Stimulated activated CD4-positive, alpha-beta T cell treated with anti-CD3 and anti-CD28 coated beads, Interleukin-2, amount 100 ng/mL, for 24 hours (primary cell): Measurements from ENCODE around the gene NSL1.
"Not testable (repeated sequence)": the region's sequence is repeated elsewhere in the genome, so short reads cannot be mapped to it uniquely, and the experiment has no call there.

ENCODE experiments used
- DNase-seq, 2 donors: peaks; one replicate each; pipeline ENCODE4 v3.0.0-alpha.2; 2020

NSL1 gene

DNA sequence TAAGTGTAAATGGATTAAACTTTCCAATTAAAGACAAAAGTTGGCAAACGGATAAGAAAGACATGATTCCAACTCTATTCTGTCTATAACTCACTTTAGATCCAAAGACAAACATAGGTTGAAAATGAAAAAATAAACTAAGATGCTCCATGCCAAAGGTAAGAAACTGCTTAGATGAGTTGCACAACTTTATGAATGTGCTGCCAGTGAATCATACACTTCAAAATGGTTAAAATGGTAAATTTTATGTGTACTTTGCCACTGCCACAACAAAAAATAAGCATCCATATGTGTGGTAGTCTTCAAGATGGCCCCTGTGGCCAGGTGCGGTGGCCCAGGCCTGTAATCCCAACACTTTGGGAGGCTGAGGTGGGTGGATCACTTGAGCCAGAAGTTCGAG lies 45.0 kb downstream of the NSL1 start:
- no peak for DNase-seq

DNA sequence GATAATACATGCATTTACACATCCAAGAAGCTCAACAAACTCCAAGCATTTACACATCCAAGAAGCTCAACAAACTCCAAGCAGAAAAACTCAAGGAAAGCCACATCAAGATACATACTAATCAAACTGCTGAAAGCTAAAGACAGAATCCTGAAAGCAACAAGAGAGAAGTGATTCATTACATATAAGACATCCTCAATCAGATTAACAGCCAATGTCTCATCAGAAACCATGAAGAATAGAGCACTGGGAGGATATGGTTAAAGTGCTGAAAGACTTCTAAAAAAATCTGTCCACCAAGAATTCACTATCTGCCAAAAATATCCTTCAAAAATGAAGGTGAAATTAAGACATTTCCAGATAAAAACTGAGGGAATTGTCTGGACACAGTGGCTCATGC lies 46.3 kb downstream of the NSL1 start:
- DNase-seq: no peak

DNA sequence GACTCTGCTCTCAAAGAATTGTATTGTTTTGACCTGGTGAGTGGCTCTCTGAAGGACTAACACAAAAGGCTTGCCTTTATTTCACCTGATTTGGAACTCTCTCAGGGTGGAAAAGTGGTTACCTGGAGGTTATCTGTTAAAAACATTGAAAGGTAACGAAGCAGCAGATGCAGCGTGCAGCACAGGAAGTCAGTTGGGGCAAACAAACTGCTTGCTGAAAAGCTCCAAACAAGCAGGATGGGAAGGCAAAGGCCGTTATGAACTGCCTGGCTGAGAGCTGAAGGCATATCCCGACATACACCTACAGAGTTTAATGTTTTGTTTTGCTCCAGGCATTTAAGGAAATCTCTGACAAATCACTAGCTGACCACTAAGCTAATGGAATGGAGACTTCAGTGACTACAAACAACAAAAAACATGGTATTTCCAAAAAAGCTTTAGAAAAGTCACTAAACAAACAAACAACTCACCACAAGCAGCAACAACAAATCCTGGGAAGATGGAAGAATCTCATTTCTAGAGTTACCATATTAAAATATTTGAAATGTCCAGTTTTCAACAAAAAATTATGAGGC lies 47.6 kb downstream of the NSL1 start:
- no peak for DNase-seq

DNA sequence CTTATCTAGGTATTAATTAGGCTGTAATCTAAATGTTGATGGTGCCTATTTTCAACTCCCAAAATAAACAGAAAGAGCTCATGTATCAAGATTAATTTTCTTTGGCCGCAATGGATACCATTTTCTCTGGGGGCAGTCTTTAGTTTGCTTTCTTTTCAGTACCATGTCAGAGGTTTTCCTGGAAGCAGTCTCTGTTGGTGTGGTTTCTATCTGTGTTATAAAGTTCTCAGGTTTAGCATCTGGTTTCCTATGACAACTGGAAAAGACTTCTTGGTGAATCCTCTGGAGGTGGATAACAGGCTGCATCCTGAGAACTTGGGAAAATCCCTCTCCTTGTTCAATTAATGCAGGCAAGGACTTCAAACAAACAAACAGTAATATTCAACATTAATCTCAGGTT lies 53.2 kb downstream of the NSL1 start:
- no peak for DNase-seq

DNA sequence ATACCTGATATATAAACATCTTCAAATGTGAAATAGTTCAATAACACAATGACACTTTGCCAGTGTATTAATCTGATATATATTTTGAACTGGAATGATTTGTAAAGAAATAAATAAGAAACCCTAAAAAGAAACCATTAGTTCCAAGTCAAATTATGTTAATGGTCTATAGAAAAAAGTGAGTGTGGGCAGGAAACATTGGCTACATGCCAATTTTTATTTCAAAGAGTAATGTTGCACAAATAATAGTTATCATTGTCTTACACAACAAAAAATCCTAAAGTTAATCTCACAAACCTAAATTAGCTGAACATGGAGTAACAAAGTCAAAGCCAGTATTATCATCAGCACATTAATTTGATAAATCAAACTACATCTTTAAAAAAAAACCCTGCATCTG lies 54.0 kb downstream of the NSL1 start:
- no peak for DNase-seq

DNA sequence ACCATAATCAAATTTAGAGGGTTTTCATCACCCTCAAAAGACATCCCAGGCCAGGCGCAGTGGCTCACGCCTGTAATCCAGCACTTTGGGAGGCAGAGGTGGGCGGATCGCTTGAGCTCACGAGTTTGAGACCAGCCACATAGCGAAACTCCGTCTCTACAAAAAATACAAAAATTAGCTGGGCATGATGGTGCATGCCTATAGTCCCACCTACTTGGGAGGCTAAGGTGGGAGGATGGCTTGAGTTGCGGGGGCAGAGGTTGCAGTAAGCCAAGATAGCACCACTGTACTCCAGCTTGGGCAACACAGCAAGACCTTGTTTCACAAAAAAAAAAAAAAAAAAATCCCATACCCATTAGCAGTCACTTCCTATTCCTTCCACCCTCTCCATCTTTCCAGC lies 58.5 kb downstream of the NSL1 start:
- no peak for DNase-seq

DNA sequence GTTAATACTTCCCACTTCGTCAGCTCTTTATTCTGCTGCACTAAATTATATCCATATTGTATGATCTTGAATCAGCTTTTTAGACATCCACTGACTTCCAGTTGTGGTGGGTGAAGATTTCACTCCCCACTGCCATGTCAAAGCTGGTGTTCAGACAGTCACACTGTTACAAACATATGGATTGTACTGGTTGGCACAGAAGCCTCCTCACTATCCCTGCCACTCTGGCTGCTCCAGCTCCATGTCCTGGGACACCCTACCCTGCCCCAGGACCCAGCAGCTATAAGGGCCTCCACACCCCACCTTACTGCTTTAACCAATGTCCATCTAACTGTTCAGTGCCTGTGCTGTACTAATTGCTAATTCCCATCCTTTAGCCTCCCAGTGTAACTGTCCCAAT lies 59.9 kb downstream of the NSL1 start:
- no peak for DNase-seq

DNA sequence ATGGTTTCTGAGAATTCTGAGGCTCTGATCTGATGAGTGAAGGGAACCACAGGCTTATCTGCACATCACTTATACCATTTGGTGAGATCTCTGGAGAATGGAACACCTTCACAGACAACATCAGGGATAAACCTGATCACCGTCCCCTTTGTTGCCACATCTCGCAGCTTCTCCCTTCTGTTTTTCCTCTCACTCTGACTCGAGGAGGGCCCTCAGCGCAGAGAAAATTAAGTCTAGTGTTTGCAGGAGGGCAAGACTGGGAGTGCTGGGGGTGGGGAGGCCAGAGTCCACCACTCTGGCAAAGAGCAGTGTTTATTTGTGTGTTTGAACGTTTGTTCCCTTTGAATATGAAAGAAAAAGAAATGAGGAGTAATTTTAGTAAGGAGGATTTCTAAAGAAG lies 63.0 kb downstream of the NSL1 start:
- no peak for DNase-seq

DNA sequence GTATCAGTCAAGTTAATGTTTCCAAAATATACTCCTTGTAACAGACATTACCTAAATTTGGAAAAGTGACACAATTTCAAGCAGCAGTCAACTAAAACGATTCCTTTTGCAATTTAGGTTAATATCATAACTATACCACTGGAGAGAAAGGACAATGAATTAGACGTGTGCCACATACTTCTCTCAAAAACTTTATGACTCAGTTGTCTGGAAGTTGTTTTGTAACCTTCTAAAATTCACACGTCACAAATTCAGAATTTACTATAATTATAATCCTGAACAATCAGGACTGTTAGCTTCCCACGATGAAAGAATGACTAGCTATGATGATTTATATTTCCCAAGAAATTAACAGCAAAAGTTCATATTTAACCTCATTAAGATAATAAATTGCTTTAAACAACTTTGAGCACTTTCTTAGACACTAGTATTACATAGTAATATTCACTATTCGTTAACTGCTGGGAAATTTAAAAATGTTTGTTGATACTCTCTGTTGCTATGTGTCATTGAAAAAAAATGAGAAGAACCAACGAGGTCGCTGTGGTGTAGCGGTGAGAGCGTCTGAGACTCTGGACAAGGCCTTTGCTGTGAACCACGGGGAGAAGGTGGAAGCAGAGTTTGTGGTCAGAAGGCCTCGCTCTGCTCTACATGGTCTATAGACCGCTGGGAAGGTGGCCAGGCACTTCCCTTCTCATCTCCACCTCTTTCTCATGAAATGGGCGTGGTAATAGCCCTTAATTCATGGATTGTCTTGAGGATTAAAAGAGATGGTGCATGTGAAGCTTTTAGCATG lies 64.0 kb downstream of the NSL1 start:
- no peak for DNase-seq

DNA sequence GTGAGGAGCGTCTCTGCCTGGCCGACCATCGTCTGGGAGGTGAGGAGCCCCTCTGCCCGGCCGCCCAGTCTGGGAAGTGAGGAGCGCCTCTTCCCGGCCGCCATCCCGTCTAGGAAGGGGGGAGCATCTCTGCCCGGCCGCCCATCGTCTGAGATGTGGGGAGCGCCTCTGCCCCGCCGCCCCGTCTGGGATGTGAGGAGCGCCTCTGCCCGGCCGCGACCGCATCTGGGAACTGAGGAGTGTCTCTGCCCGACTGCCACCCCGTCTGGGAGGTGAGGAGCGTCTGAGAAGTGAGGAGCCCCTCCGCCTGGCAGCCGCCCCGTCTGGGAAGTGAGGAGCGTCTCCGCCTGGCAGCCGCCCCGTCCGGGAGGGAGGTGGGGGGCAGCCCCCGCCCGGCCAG lies 66.9 kb downstream of the NSL1 start:
- not testable (repeated sequence) for DNase-seq

DNA sequence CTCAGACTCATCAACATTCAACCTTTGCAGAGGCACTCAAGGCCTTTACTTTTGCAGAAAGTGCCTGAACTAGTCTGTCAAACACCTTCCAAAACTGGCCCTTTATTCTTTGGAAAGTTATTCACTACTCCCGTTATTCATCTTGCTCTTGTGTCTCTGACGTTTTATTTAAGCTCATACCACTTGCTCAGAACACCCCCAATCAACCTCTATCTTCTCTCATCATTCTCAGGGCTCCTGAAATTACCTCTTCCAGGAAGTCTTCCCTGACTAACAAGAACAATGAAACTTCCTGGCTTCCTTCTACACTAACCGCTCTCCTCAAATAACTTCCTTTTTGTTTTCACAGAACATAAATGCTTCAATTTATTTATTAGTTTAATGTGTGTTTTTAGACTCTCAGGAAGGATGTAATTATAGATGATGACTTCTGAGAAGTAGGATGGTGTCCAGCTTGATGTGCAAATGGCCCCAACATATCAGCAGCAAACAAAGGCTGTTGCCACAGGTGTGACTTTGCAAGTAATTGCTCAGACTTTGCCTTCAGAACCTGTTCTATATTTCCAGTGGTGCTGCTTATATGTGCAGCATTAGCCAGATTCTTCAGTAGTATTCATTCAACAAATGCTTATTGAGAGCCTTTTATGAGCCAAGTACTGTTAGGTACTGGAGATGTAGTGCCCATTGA lies 69.2 kb downstream of the NSL1 start:
- DNase-seq: no peak

DNA sequence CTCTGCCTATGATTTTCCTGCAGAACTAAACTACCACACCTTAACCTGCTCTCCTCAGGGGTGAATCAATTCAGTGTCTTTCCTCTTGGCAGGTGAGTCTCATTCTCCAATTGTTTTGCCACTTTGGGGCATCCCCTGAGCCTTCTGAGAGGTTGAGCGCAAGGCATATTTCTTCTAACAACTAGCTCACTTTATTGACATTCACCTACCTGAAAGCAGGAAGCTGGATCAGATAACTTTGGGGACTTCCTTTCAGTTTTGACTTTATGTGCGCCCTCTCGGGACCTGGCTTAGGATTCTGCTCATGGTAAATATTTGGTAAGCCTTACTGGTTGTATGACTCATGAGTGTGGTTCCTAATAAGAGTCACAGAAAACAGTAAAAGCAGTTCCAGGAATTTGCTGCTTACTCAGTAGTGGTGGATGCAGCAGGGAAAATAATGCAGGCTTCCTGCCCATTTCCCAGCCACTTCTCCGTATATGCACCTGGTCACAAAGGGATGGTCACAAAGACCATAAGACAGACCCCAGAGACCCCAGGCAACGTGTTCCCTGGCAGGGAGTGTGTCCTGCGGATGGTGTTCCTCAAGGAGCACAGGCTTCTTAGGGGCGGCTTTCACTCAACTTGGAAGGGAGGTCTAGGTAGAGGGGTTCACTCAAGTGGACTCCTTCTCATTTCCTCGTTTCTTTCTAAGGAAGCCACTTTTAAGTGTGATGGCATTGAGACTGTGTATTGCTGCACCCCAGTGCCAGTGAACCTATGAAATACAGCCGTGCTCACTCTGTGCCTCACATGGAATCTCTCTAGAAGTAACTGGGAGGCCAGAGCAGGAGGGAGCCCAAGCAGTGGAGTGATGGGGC lies 70.0 kb downstream of the NSL1 start:
- DNase-seq: peak; percentile 34 to 41

DNA sequence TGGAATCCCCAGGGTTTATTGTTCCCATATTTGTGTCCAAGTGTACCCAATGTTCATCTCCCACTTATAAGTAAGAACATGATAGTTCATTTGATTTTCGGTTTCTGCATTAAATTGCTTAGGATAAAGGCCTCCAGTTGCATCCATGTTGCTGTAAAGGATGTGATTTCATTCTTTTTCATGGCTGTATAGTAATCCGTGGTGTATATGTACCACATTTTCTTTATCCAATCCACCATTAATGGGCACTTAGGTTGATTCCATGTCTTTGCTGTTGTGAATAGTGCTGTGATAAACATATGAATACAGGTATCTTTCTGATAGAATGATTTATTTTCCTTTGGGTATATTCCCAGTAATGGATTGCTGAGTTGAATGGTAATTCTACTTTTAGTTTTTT lies 71.9 kb downstream of the NSL1 start:
- no peak for DNase-seq

DNA sequence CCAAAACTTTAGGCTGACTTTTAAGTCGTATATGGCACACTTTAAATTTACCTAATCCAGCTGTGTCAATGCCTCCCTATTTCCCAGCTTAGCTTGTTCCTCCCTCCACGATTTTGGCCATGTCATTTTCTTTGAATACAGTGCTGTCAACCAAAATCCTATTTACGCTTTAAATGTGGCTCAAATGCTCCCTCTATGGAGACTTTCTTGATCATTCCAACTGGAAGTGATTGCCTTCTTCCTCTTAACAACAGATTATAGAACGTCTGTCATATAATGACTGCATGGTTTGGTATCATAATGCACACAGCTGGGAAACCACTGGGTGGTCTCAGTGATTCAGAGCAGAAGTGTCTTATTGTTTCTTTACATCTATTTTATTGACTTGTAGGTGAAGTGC lies 73.1 kb downstream of the NSL1 start:
- no peak for DNase-seq

DNA sequence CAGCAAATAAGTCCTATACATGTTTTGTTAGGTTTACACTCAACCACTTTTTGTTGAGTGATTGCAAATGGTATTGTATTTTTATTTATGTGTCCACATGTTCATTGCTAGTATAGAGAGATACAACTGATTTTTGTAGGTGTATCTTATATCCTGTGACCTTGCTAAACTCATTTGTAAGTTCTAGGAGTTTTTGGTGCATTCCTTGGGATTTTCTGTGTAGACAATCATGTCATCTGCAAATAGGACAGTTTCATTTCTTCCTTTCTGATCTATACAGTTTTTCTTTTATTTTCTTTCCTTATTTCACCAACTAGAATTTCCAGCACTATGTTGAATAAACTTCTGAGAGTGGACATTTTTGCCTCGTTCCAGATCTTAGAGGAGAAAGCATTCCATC lies 75.4 kb downstream of the NSL1 start:
- DNase-seq: no peak

DNA sequence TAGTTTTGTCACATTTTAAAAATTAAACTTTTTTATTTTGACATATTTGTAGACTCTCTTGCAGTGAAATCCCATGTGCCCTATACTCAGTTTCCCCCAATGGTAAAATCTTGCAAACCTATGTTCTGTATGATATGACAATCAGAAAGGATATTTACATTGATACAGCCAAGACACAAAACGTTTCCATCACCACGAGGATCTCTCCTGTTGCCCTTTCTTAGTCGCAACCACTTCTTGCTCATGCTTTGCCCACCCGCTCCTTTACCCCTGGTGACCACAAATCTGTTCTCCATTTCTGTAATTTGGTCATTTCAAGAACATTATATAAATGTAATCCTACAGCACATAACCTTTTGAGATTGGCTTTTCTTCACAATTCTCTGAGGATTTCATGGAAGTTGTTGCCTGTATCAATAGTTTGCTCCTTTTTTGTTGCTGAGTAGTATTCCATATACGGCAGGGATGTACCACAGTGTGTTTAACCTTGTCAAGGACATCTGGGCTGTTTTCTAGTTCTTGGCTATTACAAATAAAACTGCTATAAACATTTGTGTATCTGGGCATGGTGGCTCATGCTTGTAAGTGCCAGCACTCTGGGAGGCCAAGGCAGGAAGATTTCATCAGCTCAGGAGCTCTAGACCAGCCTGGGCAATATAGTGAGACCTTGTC lies 78.0 kb downstream of the NSL1 start:
- no peak for DNase-seq

DNA sequence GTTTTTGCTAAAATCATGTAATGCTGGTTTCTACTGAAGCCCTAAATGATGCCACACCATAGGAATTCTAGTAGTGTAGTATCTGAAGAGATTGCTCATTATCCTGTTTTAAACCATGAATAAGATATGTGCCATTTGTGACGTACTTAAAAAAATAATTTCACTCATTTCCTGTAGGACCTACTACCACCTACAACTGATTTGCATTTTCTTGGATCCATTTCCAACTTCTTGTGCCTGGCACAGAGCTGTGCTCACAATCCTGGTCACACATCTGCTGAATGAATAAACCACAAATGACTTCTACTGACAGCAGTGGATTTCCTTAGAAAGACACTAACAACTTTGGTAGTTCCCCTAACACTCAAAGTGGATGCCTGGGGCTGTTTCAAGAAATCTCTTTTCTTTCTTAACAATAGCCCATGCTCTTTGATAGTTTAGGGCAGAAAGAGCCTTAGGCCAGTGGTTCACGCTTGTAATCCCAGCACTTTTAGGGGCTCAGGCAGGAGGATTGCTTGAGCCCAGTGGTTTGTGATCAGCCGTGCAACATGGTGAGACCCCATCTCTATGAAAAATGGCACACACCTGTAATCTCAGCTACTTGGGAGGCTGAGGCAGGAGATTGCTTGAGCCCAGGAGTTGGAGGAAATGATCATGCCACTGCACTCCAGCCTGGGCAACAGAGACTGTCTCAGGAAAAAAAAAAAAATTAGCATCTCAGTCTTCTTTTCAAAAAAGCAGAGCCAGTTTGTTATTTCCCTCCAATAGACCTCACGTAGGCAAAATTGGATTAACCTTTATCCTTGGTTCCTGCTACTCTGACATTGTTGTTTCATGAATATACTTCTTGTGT lies 78.9 kb downstream of the NSL1 start:
- no peak for DNase-seq

DNA sequence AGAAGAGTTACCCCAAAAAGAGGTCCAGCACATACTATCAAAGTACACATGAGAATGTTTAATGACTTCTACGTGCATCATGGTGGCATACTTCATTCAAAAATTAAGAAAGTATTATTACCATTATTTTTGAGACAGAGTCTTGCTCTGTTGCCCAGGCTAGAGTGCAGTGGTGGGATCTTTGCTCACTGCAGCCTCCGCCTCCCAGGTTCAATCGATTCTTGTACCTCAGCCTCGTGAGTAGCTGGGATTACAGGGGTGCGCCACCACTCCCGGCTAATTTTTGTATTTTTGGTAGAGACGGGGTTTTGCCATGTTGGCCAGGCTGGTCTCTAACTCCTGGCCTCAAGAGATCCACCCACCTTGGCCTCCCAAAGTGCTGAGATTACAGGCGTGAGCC lies 79.6 kb downstream of the NSL1 start:
- not testable (repeated sequence) for DNase-seq

DNA sequence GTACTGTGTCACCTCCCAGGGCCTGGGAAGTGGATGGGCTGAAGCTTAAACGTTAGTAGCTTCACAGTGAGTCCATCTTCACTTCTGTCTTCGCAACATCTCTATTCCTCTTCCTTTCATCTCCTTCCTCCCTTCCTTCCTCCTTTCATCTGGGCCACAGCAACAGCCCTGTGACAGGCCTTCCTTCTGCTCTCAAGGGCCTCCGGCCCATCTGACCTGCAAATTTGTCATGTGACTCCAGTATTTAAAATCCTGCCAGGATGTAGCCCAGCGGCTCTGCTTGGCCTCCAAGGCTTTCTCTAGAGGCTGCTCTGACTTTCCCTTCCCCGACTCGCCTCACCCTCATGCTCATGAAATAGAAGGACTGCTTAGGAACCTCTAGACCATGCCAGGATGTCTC lies 81.0 kb downstream of the NSL1 start:
- no peak for DNase-seq

DNA sequence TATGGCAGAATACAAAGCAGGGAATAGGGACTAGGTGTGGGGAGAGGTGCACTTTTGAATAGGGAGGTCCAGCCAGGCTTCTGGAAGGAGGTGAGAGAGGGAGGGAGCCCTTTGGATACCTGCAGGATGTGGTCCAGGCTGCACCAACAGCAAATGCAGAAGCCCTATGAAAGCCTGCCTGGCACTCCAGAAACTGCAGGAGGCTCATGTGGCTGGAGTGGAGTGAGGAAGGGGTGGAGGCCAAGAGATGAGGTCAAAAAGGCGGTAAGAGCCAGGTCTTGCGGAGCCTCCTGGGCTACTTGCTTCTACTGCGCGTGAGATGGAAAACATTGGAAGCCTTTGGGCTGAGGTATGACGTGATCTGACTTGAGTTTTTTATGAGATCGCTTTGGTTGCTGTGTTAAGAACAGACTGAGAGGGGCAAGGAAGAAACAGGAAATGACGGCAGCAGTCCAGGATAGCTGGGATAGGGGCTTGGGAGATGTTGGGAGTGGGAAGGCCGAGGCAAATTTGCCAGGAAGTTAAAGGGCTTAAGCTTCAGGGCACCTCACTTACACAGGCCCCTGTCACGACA lies 87.5 kb downstream of the NSL1 start:
- no peak for DNase-seq

DNA sequence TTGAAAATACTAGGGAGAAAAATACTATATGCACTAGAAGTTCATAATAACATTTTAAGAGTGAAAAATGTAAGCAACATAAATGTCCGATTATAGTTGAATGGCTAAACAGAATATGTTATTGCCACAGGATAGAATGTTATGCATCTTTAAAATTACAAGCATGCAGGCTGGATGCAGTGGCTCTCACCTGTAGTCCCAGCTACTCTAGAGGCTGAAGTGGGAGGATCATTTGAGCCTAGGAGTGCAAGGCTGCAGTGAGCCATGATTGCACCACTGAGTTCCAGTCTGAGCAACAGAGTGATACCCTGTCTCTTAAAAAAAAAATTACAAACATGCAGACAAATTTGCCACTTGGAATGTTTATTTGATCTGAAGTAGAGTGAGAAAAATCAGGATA lies 88.9 kb downstream of the NSL1 start:
- DNase-seq: no peak

DNA sequence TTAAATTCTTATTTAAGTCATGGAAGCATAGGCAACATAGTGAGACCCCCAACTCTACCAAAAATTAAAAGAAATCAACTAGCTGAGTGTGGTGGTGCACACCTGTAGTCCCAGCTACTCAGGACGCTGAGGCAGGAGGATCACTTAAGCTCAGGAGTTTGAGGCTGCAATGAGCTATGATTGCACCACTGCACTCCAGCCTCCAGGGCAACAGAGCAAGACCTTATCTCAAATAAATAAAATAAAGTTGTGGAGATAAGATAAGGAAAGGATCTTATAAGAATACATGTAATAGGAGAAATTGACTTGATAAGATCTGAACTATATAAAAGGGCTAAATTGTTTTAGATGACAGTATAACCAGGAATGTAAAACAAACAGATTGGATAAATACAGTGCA lies 89.7 kb downstream of the NSL1 start:
- no peak for DNase-seq
